ENCODE data around the gene LIMS2.

Gene LIMS2

GRCh38 chr2:127674241-127675209, 805 bp downstream of the LIMS2 start:
- no peak for DNase-seq

GRCh38 chr2:127673291-127674069, 1.9 kb downstream of the LIMS2 start:
- DNase-seq = no peak

- no peak for DNase-seq
Measured at GRCh38 chr2:127672341-127673224, 2.7 kb downstream of the LIMS2 start.

GRCh38 chr2:127671557-127672302, 3.6 kb downstream of the LIMS2 start:
- DNase-seq = no peak

- DNase-seq = no peak
Measured at GRCh38 chr2:127670957-127671290, 4.4 kb downstream of the LIMS2 start.

GRCh38 chr2:127670055-127670956, 5.0 kb downstream of the LIMS2 start:
- DNase-seq = no peak

- no peak for DNase-seq
Measured at GRCh38 chr2:127669056-127669455, 6.3 kb downstream of the LIMS2 start.

- no peak for DNase-seq
Measured at GRCh38 chr2:127665267-127665893, 9.9 kb downstream of the LIMS2 start.

- no peak for DNase-seq
Measured at GRCh38 chr2:127664895-127665225, 10.5 kb downstream of the LIMS2 start.

- no peak for DNase-seq
Measured at GRCh38 chr2:127664065-127664894, 11.1 kb downstream of the LIMS2 start.

- DNase-seq = no peak
Measured at GRCh38 chr2:127663566-127664064, 11.7 kb downstream of the LIMS2 start.

- DNase-seq = no peak
Measured at GRCh38 chr2:127662937-127663565, 12.3 kb downstream of the LIMS2 start.

- no peak for DNase-seq
Measured at GRCh38 chr2:127661949-127662510, 13.3 kb downstream of the LIMS2 start.

GRCh38 chr2:127661072-127661649, 14.2 kb downstream of the LIMS2 start:
- DNase-seq = no peak

- DNase-seq = no peak
Measured at GRCh38 chr2:127660291-127660578, 15.1 kb downstream of the LIMS2 start.

- no peak for DNase-seq
Measured at GRCh38 chr2:127659408-127660290, 15.7 kb downstream of the LIMS2 start.

GRCh38 chr2:127658641-127659407, 16.5 kb downstream of the LIMS2 start:
- DNase-seq = no peak

Data from NCI-H1436 (cell line).